NCI-H2196 (cell line): ENCODE results near the gene KDM3A.

ENCODE experiments used
- DNase-seq: peaks from one replicate; lab custom pipeline; 2025; ENCODE audit not compliant: unreplicated experiment; lab: John Stamatoyannopoulos, UW

KDM3A gene

DNA sequence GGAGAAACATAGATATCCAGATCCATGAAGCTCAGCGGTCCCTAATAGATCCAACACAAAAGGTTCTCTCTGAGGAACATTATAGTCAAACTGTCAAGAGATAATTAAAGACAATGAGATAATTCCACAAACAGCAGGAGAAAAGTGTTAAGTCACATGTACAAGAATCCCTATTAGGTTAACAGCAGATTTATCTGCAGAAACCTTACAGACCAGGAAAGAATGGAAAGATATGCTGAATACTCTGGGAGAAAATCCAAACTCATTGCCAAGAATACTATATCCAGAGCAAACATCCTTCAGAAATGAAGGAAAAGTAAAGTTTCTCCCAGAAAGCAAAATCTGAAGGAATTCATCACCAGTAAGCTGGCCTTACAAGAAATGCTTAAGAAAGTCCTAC, 10.8 kb upstream of the KDM3A start:
- no peak for DNase-seq

DNA sequence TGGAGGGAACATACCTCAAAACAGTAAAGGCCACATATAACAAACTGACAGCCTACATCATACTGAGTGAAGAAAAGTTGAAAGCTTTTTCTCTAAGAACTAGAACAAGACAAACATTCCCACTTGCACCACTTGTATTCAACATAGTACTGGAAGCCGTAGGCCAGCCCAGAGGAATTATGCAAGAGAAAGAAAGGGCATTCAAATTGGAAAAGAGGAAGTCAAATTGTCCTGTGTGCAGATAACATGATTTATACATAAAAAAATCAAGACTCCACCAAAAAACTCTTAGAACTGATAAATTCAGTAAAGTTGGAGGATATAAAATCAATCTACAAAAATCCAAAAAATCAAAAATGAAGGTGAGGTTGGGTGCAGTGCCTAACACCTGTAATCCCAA, 8.0 kb upstream of the KDM3A start:
- no peak for DNase-seq

DNA sequence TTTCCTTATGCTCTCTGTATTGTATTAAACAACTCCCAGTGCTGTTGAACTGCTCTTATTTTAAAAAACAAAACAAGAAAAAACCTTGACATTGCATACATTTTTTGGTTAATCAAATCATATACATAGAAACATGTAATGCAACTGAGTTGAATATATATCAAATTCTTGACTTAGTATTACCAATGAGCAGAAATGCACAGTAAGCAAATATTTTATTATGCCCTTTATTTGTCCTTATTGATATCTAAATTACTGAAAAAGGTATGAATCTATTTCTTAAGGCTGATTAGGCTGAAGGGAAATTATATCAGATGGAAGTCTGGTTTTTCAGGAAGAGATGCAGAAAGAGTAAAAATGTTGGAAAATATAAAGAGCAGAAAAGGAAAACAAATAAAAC, 6.9 kb upstream of the KDM3A start:
- no peak for DNase-seq

DNA sequence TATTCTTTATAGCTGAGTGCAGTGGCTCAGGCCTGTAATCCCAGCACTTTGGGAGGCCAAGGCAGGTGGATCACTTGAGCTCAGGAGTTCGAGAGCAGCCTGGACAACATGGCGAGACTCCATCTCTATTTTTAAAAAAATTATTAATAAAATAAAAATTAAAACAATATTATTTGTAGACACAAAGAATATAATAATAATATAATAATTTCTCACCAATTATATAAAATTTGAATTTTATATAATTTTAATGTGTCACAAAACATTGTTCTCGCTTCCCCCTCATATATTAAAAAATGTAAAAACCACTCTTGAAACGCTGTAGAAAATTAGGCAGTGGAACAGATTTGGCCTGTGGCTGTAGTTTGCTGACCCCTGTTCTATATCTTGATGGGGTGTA, 5.6 kb upstream of the KDM3A start:
- DNase-seq, result no peak

DNA sequence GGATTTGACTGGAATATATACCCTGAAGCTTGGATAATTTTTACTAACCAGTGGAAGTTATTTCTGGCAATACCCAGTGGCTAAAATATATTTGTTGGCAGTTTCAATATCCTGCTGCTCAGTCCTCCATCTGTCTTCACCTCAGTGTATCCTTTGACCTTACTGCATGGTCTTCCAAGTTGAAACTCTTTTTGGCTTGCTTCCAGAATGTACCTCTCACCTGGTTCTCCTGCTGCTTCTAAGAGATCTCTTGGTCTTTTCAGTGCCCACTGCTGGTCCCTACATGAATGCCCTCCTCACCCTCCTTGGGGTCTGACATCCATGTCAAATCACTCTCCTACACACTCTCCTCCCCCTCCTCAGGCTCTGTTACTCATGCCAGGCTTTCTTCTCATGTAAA, 4.8 kb upstream of the KDM3A start:
- DNase-seq, result no peak

DNA sequence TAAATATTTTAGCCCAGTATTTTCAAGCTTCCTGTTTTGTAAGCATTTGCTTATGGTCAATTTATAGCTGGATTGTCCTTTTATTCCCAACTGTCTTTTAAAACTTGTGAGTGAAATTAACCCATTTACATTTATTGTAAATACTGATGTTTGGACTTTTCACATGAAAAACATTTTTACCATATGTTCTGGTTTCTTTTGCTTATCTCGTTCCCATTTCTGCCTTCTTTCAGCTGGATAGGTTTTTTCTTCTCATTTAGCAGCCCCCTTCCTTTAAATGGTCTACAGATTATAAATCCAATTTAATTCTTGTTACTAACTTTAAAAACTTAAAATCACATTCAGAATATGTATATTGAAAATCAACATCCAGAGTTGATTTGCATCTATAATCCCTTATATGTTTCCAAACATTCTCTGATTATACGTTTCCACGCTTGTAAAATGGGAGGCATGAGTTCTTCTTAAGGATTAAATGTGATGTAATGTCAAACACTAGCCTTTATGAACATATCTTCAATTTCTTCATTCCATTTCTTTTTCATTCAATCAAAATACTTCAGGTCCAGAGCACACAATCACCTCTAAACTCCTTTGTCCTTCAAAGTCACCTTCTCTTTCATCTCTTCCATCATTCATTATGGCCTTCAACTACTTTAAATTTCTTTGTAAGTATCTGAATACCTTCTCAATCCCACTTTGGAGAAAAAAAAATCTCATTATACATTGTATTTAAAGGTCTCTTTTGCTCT, 1.1 kb upstream of the KDM3A start:
- no peak for DNase-seq

DNA sequence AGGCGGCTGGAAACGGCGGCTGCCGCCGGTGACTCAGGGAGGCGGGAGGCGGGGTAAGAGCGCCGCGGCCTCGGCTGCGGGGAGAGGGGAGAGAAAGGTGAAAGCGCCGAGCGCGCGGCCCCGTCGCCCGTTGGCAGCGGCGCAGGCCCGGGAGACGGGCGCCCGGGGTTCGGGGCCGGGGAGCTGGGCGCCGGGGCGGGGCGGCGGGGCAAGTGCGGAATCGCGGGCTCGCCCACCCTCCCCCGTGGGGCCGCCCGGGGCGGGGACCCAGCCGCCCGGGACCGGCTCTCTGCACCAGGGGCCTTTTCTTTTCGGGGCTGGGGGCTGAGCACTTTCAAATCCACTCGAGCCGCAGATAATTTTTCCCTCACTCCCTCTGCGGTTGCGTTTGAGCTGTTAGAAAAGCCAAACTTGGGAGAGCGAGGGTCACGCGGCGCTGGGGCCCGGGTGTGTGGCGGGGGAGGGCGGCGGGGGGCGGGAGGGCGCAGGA, 266 bp downstream of the KDM3A start:
- no peak for DNase-seq

DNA sequence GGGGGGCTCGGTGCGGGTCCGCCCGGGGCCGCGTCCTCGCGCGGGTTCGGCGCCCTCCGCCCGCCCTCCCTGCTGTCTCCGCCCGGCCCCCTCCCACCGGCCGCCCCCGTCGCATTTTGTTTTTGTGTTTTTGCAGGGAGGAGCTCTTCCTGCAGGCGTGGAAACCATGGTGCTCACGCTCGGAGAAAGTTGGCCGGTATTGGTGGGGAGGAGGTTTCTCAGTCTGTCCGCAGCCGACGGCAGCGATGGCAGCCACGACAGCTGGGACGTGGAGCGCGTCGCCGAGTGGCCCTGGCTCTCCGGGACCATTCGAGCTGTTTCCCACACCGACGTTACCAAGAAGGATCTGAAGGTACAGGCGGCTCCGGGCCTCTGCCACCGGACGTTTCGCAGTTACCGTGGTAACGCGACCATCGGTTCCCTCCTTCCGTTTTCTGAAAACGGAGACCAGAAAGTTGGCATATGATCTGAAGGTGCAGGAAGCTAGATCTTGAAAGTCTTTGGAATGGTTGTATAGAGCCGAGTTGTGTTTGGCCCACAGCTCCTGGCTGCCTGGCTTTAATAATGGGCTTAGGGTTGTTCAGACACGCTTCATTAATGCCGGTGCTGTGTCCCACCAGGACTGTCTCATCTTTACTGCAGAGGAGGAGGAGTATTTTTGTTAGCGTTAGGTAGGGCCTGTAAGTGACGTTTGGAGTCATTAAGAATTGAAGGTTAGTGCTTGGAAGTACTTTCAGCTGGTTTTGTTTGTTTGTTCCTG, 891 bp downstream of the KDM3A start:
- peak; percentile 8 for DNase-seq

DNA sequence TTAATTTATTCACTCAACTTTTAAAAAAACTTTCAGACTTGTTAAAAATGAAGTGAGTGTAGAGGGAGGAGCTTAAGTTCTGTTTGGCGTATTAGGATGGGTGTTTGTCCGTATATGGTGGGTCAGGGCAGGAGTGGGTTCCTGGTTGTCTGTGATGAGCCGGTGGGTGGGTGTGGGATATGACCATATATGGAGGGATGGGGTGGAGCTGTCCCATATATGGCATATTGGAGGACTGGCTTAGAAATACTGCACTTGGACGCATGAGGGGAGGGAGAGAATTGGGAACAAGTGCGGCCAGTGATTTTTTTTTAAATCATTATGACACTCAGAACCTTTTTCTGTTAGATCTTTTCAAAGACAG, 1.5 kb downstream of the KDM3A start:
- DNase-seq, result peak; percentile 14

DNA sequence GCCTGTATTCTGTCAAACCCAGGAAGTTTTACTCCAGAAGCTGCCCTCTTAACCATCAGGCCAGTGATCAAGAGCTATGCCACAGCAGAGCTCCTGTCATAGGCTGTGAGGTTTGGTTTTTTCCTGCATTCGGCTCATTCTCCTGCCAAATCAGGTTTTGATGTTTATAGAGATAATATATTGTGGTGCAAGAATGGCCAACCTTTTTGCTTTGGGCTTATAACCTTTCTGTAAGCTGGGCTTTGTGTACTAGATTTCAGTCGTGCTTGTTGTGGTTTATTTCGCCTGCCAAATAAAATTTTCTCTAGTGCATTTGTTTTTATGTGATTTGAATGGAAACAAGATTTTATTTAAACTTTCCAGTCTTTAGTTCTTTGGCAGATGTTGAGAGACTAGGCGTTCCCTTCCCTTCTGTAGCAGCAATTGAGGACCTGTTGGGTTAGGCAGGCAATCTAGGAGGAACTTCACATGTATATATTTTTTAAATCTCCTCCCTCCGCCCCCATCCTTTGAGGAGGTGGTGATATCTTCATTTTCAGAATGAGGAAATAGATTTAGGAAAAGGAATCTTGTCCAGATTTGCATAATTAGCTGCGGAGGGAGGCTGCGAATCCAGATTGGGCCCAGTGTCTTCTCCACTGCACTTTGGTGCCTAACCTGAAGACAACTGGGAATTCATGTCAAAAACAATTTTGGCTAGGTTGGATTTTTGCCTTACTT, 2.6 kb downstream of the KDM3A start:
- no peak for DNase-seq

DNA sequence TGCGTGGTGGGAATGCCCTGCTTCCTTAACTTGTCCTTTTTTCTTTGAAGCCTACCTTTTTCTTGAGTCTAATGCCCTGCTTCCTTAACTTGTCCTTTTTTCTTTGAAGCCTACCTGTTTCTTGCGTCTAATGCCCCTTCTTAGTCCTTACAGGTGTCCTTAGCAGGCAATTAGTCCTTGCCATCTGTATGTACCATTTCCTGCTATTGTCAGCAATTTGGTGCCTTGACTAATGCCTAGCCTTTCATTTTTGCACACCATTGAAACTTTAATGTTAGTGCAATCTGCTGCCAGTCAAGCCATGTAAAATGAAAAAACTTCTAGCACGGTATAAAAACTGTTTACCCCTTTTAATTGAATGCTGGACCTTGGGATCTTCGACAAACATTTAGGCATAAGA, 4.3 kb downstream of the KDM3A start:
- no peak for DNase-seq

DNA sequence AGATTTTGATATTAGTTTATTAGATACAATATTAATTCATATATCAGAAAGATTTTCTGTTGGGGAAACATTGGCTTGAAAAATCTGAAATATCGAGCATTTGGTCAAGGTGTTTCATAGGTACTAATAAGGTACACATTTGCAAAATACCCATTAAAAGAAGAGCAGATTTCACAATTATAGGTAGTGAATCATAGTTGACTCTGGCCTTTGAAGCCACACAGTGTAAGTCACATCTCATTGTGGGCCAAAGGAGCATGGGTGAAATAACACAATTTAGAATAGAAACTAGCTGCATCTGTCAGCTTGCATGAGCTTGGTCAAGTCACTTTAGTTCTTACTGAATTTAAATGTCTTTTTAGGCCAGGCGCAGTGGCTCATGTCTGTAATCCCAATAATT, 4.9 kb downstream of the KDM3A start:
- DNase-seq, result no peak

DNA sequence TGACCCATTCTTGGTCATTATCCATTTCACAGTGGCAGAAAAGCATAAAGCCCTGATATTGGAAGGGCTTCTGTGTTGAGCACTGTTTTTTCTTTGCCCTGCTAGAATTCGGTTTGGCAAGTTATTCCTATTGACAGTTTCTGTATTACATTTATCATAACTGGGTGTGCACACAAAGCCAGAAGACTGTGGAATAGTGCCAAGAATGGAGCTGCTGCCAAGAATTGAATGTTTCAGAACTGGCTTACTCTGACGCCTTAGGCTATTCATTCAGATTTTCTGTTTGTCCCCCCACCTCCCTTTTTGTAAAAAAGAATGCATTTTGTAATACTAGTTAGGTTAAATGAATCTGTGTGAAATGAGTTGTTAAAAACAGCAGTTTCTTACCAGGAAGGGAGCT, 12.7 kb downstream of the KDM3A start:
- DNase-seq, result peak; percentile 33

DNA sequence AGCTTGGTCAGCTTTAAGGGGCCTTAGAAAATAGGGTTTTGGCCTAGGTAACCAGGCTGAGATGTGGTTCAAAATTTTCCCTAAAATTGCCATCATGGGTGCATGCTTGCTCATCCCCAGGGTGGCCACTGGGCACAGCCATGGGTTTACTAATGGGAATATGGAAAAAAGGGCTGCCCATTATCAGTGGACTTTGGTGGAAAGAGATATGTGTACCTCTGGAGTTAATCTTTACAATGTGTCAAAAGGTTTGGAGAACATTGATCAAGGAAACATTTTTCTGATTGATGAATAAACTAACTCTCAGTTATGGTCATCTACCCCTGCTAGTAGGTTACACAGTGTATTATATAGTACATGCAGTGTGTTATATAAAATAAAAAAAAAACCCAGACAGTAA, 13.1 kb downstream of the KDM3A start:
- no peak for DNase-seq

DNA sequence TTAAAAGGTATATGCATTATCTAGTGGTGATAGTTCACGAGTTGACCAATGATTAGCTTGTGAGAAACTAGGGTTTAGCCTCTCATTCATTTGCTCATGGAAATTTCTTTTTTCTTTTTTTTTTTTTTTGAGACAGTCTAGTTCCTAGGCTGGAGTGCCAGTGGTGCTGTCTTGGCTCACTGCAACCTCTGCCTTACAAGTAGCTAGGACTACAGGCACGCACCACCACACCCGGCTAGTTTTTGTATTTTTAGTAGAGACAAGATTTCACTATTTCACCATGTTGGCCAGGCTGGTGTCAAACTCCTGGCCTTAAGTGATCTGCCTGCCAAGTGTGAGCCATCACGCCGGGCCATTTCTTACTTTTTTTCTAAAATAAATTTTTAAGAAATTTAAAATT, 14.0 kb downstream of the KDM3A start:
- no peak for DNase-seq

DNA sequence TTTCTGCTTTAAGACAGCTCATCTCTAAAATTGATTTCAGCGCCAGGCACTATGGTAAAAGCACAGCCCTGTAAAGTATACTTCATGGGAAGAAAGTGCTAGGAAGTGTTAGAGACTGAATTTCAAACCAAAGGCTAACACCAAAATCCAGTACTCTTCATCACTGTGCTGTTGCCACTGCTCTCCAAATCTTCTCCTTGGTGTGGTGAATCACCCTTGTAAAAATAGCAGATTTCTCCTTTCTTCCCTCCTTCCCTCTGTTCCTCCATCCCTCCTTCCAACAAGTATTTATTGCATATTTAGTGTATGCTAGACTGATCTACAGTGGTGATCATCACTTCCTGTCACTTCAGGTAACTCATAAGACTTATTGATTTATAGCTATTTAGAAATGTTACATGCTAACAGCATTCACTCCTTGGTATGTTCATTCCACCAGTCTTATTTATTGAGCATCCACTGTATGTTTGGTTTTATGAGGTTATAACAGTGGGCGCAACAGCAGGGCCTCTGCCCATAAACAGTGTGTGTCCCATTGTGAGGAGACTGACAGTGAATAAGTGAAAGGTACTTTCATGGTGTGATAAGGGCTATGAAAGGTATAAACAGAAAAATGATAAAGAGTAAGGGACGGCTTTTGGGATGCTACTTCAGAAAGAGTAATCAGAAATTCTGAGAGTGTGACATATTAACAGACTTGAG, 20.0 kb downstream of the KDM3A start:
- DNase-seq, result no peak

DNA sequence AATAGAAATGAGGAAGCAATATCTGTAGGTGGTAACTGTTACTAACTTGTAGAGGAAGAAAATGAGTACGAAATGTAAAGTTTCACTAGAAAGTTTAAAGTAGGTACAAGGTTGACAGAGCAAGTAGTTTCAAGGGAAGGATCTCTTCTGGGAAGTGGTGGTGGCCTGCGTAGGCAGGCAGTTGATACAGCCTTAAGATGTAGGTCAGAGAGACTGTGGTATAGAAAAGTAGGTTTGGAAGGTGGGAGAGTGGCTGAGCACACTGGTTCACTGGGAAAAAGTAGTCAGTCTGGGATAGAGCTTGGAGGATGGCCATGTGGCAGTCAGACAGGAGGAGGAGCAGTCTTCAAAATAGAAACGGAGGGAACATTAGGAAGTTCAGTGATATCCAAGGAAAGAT, 23.5 kb downstream of the KDM3A start:
- DNase-seq, result no peak

DNA sequence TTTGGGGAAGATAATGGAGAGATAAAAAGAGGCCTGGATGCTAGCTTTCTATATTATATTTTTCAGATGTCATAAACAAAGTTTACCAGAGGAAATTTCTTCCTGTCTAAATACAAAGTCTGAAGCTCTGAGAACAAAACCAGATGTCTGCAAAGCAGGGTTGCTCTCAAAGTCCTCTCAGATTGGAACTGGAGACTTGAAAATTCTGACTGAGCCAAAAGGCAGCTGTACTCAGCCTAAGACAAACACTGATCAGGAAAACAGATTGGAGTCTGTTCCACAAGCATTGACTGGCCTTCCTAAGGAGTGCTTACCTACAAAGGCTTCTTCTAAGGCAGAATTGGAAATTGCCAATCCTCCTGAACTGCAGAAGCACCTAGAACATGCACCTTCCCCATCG, 25.1 kb downstream of the KDM3A start:
- no peak for DNase-seq

DNA sequence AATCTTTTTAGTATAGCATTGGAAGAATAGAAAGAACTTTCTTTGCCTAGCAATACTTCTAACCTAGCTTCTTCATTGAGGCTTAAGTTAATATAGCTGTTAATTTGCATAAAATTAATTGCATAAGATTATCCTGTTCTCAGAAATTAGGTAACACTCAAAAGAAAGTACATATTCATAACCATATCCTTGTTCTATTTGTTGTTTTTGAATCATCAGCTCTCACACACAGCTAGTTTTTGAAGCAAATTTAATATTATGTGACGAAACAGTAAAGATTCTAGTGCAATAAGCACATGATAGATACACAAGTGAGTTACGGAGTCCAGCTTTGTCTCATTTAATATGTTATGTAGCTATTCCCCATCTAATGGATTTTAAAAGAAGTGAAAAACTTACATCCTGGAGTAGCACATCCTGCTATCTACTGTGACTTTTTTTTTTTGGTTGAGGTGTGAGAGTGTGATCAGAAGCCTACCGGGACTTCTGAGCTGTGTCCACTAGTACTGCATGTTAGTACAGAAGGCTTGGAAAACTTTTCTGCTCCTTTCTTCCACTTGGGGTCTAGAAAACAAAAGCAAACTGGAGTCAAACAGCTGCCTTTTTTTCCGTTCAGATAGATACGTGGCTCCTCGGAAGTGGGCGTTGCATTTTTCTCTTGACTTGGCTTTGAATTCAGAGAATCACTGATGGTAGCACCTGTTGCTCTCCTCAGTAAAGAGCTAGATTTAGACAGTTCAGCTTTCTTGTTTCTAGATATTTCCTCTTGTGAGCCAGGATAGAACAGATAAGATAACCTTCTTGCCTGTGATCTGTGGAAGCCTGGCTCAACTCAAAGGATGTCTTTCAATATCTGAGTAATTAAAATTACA, 27.2 kb downstream of the KDM3A start:
- no peak for DNase-seq

DNA sequence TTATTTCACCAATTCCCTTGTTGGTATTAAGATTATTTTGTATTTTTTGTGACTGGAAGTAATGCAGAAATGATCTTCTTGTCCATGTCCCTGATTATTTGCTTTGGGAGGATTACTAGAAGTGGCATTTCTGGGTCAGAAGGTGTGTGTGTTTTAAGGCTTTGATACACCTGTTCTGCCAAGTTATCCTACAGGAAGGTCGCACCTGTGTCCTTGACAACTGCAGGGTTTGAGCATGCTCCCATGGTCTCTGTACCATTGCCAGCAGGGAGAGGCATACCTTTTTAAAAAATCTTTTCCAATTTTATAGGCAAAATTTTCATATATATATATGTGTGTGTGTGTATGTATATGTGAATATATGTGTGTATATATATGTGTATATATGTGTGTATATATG, 29.7 kb downstream of the KDM3A start:
- DNase-seq, result no peak
